Left ventricle myocardium superior (tissue), 1 donor: Measurements from ENCODE around the gene MKI67. TPM values are rescaled to one million over a fixed set of nuclear protein-coding genes. Genes with fewer than 3 reads are reported as not detected.

Experiments used
- ATAC-seq: fragments of 200-7000 bp; cut with Tn5 transposase; one replicate; pipeline ENCODE4 v1.9.1; 2020; ENCODE audit warnings: mild to moderate bottlenecking, moderate library complexity
- DNase-seq: peaks from one replicate; pipeline ENCODE4 v3.0.0-alpha.2; 2020
- intact Hi-C: fragments of 100-400 bp; cut with micrococcal nuclease; formaldehyde crosslinking; loops from one replicate; pipeline ENCODE4 v1.11.0; 2022
- total RNA-seq: library from RNA; stranded (reverse); fragmentation: NEBNext Ultra II Directional; extraction: Animal tissue kit (Norgen Biotek cat#: 25700); gene quantifications from one replicate; pipeline ENCODE4 v1.2.1, GENCODE V29; 2021
- donor health status: DM: no; HTN: yes; CAD: no; lungs with severe emphysema.

The MKI67 gene
- total RNA-seq, 1 donor from 2014 or later, result 1.3 TPM

- DNase-seq (peak; percentile 79), ATAC-seq (peak; percentile 67)
- intact Hi-C loops, result no loop called here
These were observed 78.9 kb downstream of the MKI67 start for GRCh38 chr10:128047351-128047750.

GRCh38 chr10:128046953-128047290 lies 79.3 kb downstream of the MKI67 start:
- DNase-seq (no peak), ATAC-seq (no peak)
- intact Hi-C loops, result no loop called here

Other genes starting within 250 kb of the MKI67 start
- gene CLRN3, start 233.5 kb downstream of the MKI67 start, total RNA-seq, result not detected
- 15.1 TPM for gene PTPRE, start 219.3 kb downstream of the MKI67 start, total RNA-seq